HTR-8/SVneo (cell line): Measurements from ENCODE around the gene IFT52.
"Not testable (repeated sequence)": the region's sequence is repeated elsewhere in the genome, so short reads cannot be mapped to it uniquely, and the experiment has no call there.

ENCODE experiments used
- DNase-seq: peaks from one replicate; pipeline ENCODE4 v3.0.0; 2011; ENCODE audit warnings: low spot score, mixed read lengths; ENCODE audit not compliant: insufficient read length
- FAIRE-seq: peaks from 2 replicates; lab custom pipeline; 2011; peaks lifted over from hg19 to GRCh38; lab: Jason Lieb, UNC

The IFT52 gene

GRCh38 chr20:43607278-43607677 lies 16.5 kb downstream of the IFT52 start:
- not testable (repeated sequence) for FAIRE-seq, DNase-seq

- DNase-seq (no peak), FAIRE-seq (no peak)
Observed at GRCh38 chr20:43631598-43631997, 40.9 kb downstream of the IFT52 start.

GRCh38 chr20:43636429-43636828 lies 45.7 kb downstream of the IFT52 start:
- DNase-seq (no peak), FAIRE-seq (no peak)

GRCh38 chr20:43642548-43642947 lies 51.8 kb downstream of the IFT52 start:
- peak; percentile 93 for FAIRE-seq
- DNase-seq: no peak

- FAIRE-seq: peak; percentile 28
- no peak for DNase-seq
Observed at GRCh38 chr20:43650997-43651525, 60.3 kb downstream of the IFT52 start.

GRCh38 chr20:43651650-43652184 lies 61.0 kb downstream of the IFT52 start:
- not testable (repeated sequence) for DNase-seq, FAIRE-seq

GRCh38 chr20:43653966-43654365 lies 63.2 kb downstream of the IFT52 start:
- DNase-seq (no peak), FAIRE-seq (no peak)

GRCh38 chr20:43655176-43655575 lies 64.4 kb downstream of the IFT52 start:
- FAIRE-seq: not testable (repeated sequence)

GRCh38 chr20:43655937-43656336 lies 65.2 kb downstream of the IFT52 start:
- DNase-seq: no peak
- FAIRE-seq: no peak

More at GRCh38 chr20:43655176-43655575, 64.4 kb downstream of the IFT52 start:
- DNase-seq: not testable (repeated sequence)

GRCh38 chr20:43658069-43658722 lies 67.5 kb downstream of the IFT52 start:
- DNase-seq (peak; percentile 74), FAIRE-seq (peak; percentile 49)

- no peak for DNase-seq
- FAIRE-seq: no peak
Observed at GRCh38 chr20:43658723-43659419, 68.1 kb downstream of the IFT52 start.

GRCh38 chr20:43662943-43663655 lies 72.4 kb downstream of the IFT52 start:
- DNase-seq: peak; percentile 74

GRCh38 chr20:43665466-43666176 lies 74.9 kb downstream of the IFT52 start:
- FAIRE-seq: peak; percentile 54
- DNase-seq: peak; percentile 67

More at GRCh38 chr20:43662943-43663655, 72.4 kb downstream of the IFT52 start:
- FAIRE-seq: peak; percentile 90

- DNase-seq (peak; percentile 96), FAIRE-seq (peak; percentile 76)
Observed at GRCh38 chr20:43666376-43667328, 75.9 kb downstream of the IFT52 start, which contains the start of gene MYBL2. TSS of gene MYBL2 (plus strand) at chr20:43667114. CDS start at chr20:43667284, 170 bp downstream.

- FAIRE-seq (peak; percentile 69), DNase-seq (peak; percentile 76)
Observed at GRCh38 chr20:43667341-43668132, 76.8 kb downstream of the IFT52 start.

- DNase-seq: peak; percentile 78
- FAIRE-seq: peak; percentile 95
Observed at GRCh38 chr20:43669332-43669731, 78.6 kb downstream of the IFT52 start.

- DNase-seq (no peak), FAIRE-seq (no peak)
Observed at GRCh38 chr20:43670423-43670822, 79.7 kb downstream of the IFT52 start.

GRCh38 chr20:43676368-43676767 lies 85.6 kb downstream of the IFT52 start:
- no peak for DNase-seq
- FAIRE-seq: peak; percentile 84
